ENCODE measurements around the gene PAX3.
A peak's percentile ranks its signal among the peaks of the same experiment; 100 is the strongest.

PAX3 gene

GRCh38 chr2:222249444-222249843, 49.4 kb downstream of the PAX3 start:
- Histone ChIP-seq H3K9me2 (replicated peaks; ENCODE audit: insufficient read depth, low read length) (no peaks in the 10 kb centered on the region), H3K79me2 (ENCODE audit: low read length) (no peaks in the 10 kb centered on the region), H3K27ac (ENCODE audit: low read length) (no peak overlapping the region), H3K4me1 (ENCODE audit: low read length) (no peaks in the 10 kb centered on the region), H3K36me3 (replicated peaks; ENCODE audit: insufficient read depth, low read length) (no peaks in the 10 kb centered on the region), H3K9ac (ENCODE audit: low read length) (no peak overlapping the region), H4K20me1 (ENCODE audit: insufficient read depth, low read length) (no peaks in the 10 kb centered on the region), H3K4me3 (ENCODE audit: low read length) (no peak overlapping the region), H3K27me3 (replicated peaks; ENCODE audit: insufficient read depth, low read length) (no peaks in the 10 kb centered on the region), H3F3A (ENCODE audit: insufficient read depth, low read length) (no peaks in the 10 kb centered on the region), H3K4me2 (ENCODE audit: low read depth, low read length) (no peak overlapping the region), H2AFZ (ENCODE audit: low read length) (no peak overlapping the region), H3K9me3 (replicated peaks; ENCODE audit: insufficient read depth, low read length) (no peaks in the 10 kb centered on the region)
- DNase-seq, result no peak
- TF ChIP-seq EZH2 (optimal IDR thresholded peaks at IDR 0.05; ENCODE audit: low read depth, low read length), result no peak

GRCh38 chr2:222248818-222249217, 50.0 kb downstream of the PAX3 start:
- H3K9me2 ChIP-seq (replicated peaks; ENCODE audit: insufficient read depth, low read length), result no peaks in the 10 kb centered on the region
- H4K20me1 ChIP-seq (ENCODE audit: insufficient read depth, low read length), result no peaks in the 10 kb centered on the region
- H3F3A ChIP-seq (ENCODE audit: insufficient read depth, low read length), result no peaks in the 10 kb centered on the region
- TF ChIP-seq CTCF (IDR thresholded peaks at IDR 0.05; ENCODE audit: low read length) (no peak), EZH2phosphoT487 (IDR thresholded peaks at IDR 0.05; ENCODE audit: low read length) (no peak), EZH2 (optimal IDR thresholded peaks at IDR 0.05; ENCODE audit: low read depth, low read length) (no peak)
- no peaks in the 10 kb centered on the region for H3K36me3 ChIP-seq (replicated peaks; ENCODE audit: insufficient read depth, low read length)
- H3K79me2 ChIP-seq (ENCODE audit: low read length), result no peaks in the 10 kb centered on the region
- no peak overlapping the region for H2AFZ ChIP-seq (ENCODE audit: low read length)
- H3K4me1 ChIP-seq (ENCODE audit: low read length), result no peaks in the 10 kb centered on the region
- H3K9me3 ChIP-seq (replicated peaks; ENCODE audit: insufficient read depth, low read length), result no peaks in the 10 kb centered on the region
- no peak for DNase-seq
- no peak overlapping the region for H3K27ac ChIP-seq (ENCODE audit: low read length)
- H3K9ac ChIP-seq (ENCODE audit: low read length), result no peak overlapping the region
- H3K4me3 ChIP-seq (ENCODE audit: low read length), result no peak overlapping the region
- H3K4me2 ChIP-seq (ENCODE audit: low read depth, low read length), result no peak overlapping the region
- H3K27me3 ChIP-seq (replicated peaks; ENCODE audit: insufficient read depth, low read length), result no peaks in the 10 kb centered on the region

GRCh38 chr2:222248256-222248655, 50.5 kb downstream of the PAX3 start:
- H3K4me3 ChIP-seq (ENCODE audit: low read length), result no peak overlapping the region
- no peaks in the 10 kb centered on the region for H3F3A ChIP-seq (ENCODE audit: insufficient read depth, low read length)
- peak; percentile 52 for DNase-seq
- H3K9ac ChIP-seq (ENCODE audit: low read length), result no peak overlapping the region
- no peak overlapping the region for H2AFZ ChIP-seq (ENCODE audit: low read length)
- no peak overlapping the region for H3K27ac ChIP-seq (ENCODE audit: low read length)
- H4K20me1 ChIP-seq (ENCODE audit: insufficient read depth, low read length), result no peaks in the 10 kb centered on the region
- no peak for TF ChIP-seq CTCF (IDR thresholded peaks at IDR 0.05; ENCODE audit: low read length)
- no peak for TF ChIP-seq EZH2phosphoT487 (IDR thresholded peaks at IDR 0.05; ENCODE audit: low read length)
- no peak for TF ChIP-seq EZH2 (optimal IDR thresholded peaks at IDR 0.05; ENCODE audit: low read depth, low read length)
- H3K36me3 ChIP-seq (replicated peaks; ENCODE audit: insufficient read depth, low read length), result no peaks in the 10 kb centered on the region
- H3K79me2 ChIP-seq (ENCODE audit: low read length), result no peaks in the 10 kb centered on the region
- H3K4me1 ChIP-seq (ENCODE audit: low read length), result no peaks in the 10 kb centered on the region
- H3K27me3 ChIP-seq (replicated peaks; ENCODE audit: insufficient read depth, low read length), result no peaks in the 10 kb centered on the region
- no peak overlapping the region for H3K4me2 ChIP-seq (ENCODE audit: low read depth, low read length)
- no peaks in the 10 kb centered on the region for H3K9me2 ChIP-seq (replicated peaks; ENCODE audit: insufficient read depth, low read length)
- no peaks in the 10 kb centered on the region for H3K9me3 ChIP-seq (replicated peaks; ENCODE audit: insufficient read depth, low read length)

- TF ChIP-seq EZH2phosphoT487 (IDR thresholded peaks at IDR 0.05; ENCODE audit: low read length) (no peak), CTCF (IDR thresholded peaks at IDR 0.05; ENCODE audit: low read length) (no peak)
- H4K20me1 ChIP-seq (ENCODE audit: insufficient read depth, low read length), result no peaks in the 10 kb centered on the region
- H3K79me2 ChIP-seq (ENCODE audit: low read length), result no peaks in the 10 kb centered on the region
- no peaks in the 10 kb centered on the region for H3K9me2 ChIP-seq (replicated peaks; ENCODE audit: insufficient read depth, low read length)
- H3K27me3 ChIP-seq (replicated peaks; ENCODE audit: insufficient read depth, low read length), result no peaks in the 10 kb centered on the region
- DNase-seq, result no peak
- H3K27ac ChIP-seq (ENCODE audit: low read length), result no peak overlapping the region
- no peaks in the 10 kb centered on the region for H3K36me3 ChIP-seq (replicated peaks; ENCODE audit: insufficient read depth, low read length)
- no peaks in the 10 kb centered on the region for H3K4me1 ChIP-seq (ENCODE audit: low read length)
- H3F3A ChIP-seq (ENCODE audit: insufficient read depth, low read length), result no peaks in the 10 kb centered on the region
- no peak overlapping the region for H2AFZ ChIP-seq (ENCODE audit: low read length)
- H3K9ac ChIP-seq (ENCODE audit: low read length), result no peak overlapping the region
- H3K4me3 ChIP-seq (ENCODE audit: low read length), result no peak overlapping the region
- H3K4me2 ChIP-seq (ENCODE audit: low read depth, low read length), result no peak overlapping the region
- H3K9me3 ChIP-seq (replicated peaks; ENCODE audit: insufficient read depth, low read length), result no peaks in the 10 kb centered on the region
Measured at GRCh38 chr2:222242532-222242931, 56.3 kb downstream of the PAX3 start.

All from MM.1S (cell line).